Fibroblast of pulmonary artery (primary cell): ENCODE data around the gene AOPEP.

Experiments
- DNase-seq: peaks from one replicate; pipeline ENCODE4 v3.0.0-alpha.2; 2010; ENCODE audit warnings: low read depth
- H3K4me3 ChIP-seq: replicated peaks from 2 replicates; pipeline ENCODE4 v1.5.1; 2011; ENCODE audit warnings: low read depth, mild to moderate bottlenecking, control low read depth, low read length, moderate library complexity
- TF ChIP-seq, protein P1 (sequence below): IDR thresholded peaks from 2 replicates; pipeline ENCODE4 v1.5.1; 2011; ENCODE audit warnings: mild to moderate bottlenecking, control low read depth, low read length, inconsistent platforms; ENCODE audit errors: missing control alignments

Gene AOPEP

DNA sequence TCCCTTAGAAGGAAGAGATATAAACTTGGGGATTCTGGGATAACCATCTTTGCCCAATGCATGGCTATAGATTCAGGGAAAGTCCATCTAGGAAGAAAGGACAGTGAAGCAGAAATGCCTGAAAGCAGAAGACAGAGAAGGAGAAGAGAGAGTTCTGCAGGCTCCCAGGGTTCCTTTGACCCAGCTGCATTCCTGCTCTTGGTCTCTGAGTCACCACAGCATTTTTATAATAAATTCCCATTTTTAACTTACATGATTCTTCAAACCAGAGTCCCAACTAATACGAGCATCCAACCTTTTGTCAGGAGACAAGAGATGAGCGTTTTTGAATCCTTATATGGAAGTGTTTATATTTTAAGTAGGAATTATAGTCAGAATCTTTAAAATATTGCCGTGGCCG lies 12.0 kb upstream of the AOPEP start:
- DNase-seq = no peak
- TF ChIP-seq, protein P1, sequence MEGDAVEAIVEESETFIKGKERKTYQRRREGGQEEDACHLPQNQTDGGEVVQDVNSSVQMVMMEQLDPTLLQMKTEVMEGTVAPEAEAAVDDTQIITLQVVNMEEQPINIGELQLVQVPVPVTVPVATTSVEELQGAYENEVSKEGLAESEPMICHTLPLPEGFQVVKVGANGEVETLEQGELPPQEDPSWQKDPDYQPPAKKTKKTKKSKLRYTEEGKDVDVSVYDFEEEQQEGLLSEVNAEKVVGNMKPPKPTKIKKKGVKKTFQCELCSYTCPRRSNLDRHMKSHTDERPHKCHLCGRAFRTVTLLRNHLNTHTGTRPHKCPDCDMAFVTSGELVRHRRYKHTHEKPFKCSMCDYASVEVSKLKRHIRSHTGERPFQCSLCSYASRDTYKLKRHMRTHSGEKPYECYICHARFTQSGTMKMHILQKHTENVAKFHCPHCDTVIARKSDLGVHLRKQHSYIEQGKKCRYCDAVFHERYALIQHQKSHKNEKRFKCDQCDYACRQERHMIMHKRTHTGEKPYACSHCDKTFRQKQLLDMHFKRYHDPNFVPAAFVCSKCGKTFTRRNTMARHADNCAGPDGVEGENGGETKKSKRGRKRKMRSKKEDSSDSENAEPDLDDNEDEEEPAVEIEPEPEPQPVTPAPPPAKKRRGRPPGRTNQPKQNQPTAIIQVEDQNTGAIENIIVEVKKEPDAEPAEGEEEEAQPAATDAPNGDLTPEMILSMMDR = no peak
- H3K4me3 ChIP-seq = no peak overlapping the region

DNA sequence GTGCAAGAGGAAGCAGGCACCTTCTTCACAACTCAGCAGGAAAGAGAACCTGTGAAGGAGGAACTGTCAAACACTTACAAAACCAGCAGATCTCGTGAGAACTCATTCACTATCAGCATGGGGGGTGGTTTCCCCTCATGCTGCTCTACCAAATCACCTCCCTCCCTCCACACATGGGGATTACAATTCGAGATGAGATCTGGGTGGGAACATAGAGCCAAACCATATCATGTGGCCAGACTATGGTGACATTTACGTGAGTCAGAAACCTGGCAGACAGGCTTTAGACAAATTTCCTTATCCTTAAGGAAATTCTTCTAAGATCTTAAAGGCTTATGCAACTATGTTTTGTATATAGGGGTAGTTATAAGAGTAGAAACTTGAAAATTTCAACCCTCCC lies 8.7 kb upstream of the AOPEP start:
- DNase-seq = peak; percentile 64
- no peak overlapping the region for H3K4me3 ChIP-seq
- TF ChIP-seq, protein P1 = no peak

DNA sequence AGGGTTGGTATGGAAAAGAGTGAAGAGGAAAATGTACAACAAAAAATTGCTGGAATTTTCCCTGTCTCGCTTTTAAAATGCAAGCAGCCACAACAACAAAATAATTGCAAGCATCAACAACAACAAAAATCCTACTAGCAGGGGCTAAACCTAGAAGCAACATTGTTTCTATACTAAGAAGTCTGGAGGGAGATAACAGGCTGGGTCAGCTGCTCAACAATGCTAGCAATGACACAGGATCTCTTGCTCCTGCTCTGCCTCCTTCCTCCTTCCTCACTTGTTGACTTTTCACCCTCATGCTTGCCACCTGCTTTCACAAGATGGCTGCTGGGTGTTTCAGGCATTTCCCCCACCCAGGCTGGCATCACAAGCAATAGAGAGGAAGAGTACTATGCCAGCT lies 7.6 kb upstream of the AOPEP start:
- H3K4me3 ChIP-seq = no peak overlapping the region
- no peak for DNase-seq
- TF ChIP-seq, protein P1 = no peak

DNA sequence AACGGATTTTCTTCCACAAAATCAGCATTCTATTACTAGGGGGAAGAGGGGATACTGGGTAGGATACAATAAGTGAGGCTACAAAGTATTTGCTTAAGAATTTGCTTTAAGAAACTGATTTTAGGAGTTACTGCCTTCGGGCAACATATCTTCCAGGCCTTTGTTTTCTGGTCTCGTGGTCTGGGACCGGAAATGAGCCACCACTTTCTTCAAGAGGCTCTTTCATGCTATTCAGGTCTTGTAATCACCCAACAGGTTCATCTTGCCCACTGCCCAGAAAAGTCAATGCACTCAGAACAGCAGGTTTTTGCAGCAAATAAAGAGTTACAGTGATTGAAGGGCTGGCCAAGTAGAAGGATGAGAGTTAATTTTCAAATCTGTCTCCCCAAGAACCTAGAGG lies 6.6 kb upstream of the AOPEP start:
- H3K4me3 ChIP-seq = no peak overlapping the region
- DNase-seq = no peak
- TF ChIP-seq, protein P1 = no peak

DNA sequence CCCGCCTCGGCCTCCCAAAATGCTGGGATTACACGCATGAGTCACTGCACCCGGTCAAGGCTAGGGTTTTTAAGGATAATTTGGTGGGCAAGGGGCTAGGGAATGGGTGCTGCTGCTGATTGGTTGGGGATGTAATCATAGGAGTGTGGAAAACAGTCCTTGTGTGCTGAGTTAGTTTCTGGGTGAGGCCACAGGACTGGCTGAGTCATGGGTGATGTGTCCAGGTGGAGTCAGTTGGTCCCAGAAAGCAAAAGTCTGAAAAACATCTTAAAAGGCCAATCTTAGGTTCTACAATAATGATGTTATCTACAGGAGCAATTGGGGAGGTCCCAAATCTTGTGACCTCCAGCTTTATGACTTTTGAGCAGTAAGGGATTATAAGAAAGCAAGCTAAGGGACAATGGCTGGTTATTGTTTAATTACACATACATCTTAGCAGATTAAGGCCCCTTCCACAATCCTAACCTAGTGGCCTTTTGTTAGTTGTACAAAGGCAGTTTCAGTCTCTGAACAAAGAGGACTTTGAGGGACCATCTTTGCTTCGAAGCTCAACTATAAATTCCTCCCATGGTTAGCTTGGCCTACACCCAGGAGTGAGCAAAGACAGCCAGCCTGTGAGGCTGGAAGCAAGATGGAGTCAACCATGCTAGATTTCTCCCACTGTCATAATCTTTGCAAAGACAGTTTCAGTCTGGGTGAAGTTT lies 5.5 kb upstream of the AOPEP start:
- H3K4me3 ChIP-seq = no peak overlapping the region
- TF ChIP-seq, protein P1 = no peak
- DNase-seq = no peak

DNA sequence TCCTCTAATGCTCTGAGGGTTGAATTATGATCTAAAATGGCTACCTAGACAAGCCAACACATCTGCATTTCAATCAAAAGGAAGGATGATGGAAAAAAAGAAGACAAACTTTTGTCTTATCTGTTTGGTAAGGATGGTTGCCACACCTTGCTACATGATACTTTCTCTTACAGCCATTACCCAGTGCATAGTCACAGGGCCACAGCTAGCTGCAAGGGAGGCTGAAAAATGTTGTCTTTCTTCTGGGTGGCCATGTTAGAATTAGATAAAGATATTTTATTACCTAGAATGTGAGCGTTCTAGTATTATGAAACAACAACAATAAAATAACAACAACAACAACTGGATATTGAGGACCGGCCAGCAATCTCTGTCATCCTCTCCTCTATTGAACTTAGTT lies 4.7 kb upstream of the AOPEP start:
- TF ChIP-seq, protein P1 = no peak
- no peak overlapping the region for H3K4me3 ChIP-seq
- no peak for DNase-seq

DNA sequence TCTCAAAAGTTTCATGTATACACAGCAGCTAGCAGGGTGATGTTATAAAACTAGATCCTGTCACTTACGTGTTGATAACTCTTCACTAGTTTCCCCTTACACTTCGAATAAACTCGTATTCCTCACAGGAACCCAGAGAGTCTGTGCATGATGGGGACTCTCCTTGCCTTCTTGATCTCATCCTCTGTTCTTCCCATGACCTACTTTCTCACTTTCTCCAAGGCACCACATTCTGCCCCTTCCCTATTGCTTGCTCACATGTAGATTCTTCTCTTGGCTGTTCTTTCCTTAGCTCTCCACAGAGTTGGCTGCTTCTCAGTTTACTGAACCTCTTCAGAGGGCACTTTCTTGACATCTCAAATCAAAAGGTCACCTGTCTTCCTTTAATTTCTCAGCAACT lies 1.2 kb upstream of the AOPEP start:
- no peak for DNase-seq
- TF ChIP-seq, protein P1 = no peak
- H3K4me3 ChIP-seq = no peak overlapping the region
